Rectal smooth muscle tissue (tissue), 1 donor: Measurements from ENCODE around the gene LPCAT4.
A peak's percentile ranks its signal among the peaks of the same experiment; 100 is the strongest.

Source experiments
- H3K27ac ChIP-seq: one replicate; pipeline ENCODE4 v1.7.0; 2013; ENCODE audit warnings: low read depth, low read length, inconsistent platforms
- H3K27me3 ChIP-seq: one replicate; pipeline ENCODE4 v1.7.0; 2013; ENCODE audit warnings: low read length; ENCODE audit not compliant: control insufficient read depth, insufficient read depth
- H3K36me3 ChIP-seq: one replicate; pipeline ENCODE4 v1.7.0; 2013; ENCODE audit warnings: low read length; ENCODE audit not compliant: control insufficient read depth, insufficient read depth
- H3K4me1 ChIP-seq: one replicate; pipeline ENCODE4 v1.7.0; 2013; ENCODE audit warnings: low read length; ENCODE audit not compliant: control insufficient read depth, insufficient read depth
- H3K4me3 ChIP-seq: one replicate; pipeline ENCODE4 v1.7.0; 2013; ENCODE audit warnings: low read length
- H3K9ac ChIP-seq: one replicate; pipeline ENCODE4 v1.7.0; 2013; ENCODE audit warnings: low read length

Gene LPCAT4

DNA sequence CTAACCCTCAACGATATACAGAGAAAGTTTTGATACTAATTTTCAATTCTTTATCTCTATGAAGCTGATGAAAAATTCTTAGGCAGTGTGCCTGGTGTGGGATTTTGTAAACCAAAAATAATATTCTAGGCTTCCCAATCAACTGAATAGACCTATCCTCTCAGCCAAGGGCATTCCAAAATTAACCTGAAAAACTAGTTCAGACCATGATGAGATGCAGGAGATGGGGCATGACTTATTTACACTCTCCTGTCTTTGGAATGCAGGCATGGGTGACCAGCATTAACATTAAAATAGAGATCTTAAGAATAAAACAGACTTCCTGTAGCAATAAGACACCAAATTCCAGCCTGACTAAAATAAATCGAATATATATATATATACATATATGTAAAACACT lies 7.8 kb upstream of the LPCAT4 start:
- H3K36me3 ChIP-seq: no peaks in the 10 kb centered on the region
- H3K27ac ChIP-seq: no peak overlapping the region
- H3K4me1 ChIP-seq: no peaks in the 10 kb centered on the region
- H3K4me3 ChIP-seq: no peak overlapping the region
- no peaks in the 10 kb centered on the region for H3K27me3 ChIP-seq
- no peak overlapping the region for H3K9ac ChIP-seq

DNA sequence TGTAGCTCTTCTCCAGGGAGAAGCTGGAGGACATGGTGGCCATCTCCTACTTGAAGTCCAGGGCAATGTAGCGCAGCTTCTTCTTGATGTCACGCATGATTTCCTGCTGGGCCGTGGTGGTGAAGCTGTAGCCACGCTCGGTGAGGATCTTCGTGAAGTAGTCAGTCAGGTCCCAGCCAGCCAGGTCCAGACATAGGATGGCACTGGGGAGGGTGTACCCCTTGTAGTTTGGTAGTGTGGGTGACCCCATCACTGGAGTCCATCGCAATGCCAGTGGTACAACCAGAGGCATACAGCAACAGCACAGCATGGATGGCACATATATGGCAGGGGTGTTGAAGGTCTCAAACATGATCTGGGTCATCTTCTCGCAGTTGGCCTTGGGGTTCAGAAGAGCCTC lies 7.0 kb upstream of the LPCAT4 start:
- H3K27me3 ChIP-seq: no peaks in the 10 kb centered on the region
- H3K4me3 ChIP-seq: no peak overlapping the region
- no peak overlapping the region for H3K27ac ChIP-seq
- H3K4me1 ChIP-seq: no peaks in the 10 kb centered on the region
- no peaks in the 10 kb centered on the region for H3K36me3 ChIP-seq
- no peak overlapping the region for H3K9ac ChIP-seq

DNA sequence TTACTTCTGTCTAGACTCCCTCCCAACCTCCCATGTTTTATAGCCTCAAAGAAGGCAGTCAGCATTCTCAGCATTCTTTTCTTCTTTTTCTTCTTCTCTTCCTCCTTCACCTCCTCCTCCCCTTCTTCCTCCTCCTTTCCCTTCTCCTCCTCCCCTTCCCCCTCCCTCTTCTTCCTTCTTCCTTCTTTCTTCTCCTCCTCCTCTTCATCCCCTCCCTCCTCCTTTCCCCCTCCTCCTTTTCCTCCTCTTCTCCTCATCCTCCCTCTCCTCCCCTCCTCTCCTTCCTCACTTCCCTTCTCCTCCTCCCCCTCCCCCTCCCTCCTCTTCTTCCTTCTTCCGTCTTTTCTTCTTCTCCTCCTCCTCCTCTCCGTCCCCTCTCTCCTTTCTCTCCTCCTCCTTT lies 3.6 kb upstream of the LPCAT4 start:
- Histone ChIP-seq H3K9ac (no peak overlapping the region), H3K27me3 (no peaks in the 10 kb centered on the region), H3K4me3 (no peak overlapping the region), H3K36me3 (no peaks in the 10 kb centered on the region), H3K4me1 (peaks cover 6% of the 10 kb centered on the region), H3K27ac (no peak overlapping the region)

DNA sequence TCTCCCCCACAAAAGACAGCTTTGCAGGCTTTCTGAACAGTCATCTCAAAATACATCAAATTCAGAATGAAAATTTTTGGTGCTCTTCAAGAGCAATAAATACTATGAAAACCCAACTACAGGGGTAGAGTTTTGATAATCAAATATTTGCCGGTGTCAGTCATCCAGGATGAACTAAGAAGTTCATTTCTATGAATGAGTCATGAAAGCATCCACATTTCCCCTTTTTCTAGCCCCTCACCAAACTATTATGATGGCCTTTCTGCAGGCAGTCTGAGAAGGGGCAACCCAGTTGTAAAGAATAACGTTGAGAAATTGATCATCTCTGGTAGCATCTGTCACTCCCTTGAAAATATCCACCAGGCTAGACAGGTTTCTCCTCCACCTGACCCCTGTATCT lies 3.1 kb upstream of the LPCAT4 start:
- H3K27ac ChIP-seq: no peak overlapping the region
- H3K9ac ChIP-seq: no peak overlapping the region
- H3K36me3 ChIP-seq: no peaks in the 10 kb centered on the region
- H3K27me3 ChIP-seq: no peaks in the 10 kb centered on the region
- H3K4me3 ChIP-seq: no peak overlapping the region
- peaks cover 6% of the 10 kb centered on the region for H3K4me1 ChIP-seq

GRCh38 chr15:34366271-34367065 lies 528 bp downstream of the LPCAT4 start:
- peaks cover 6% of the 10 kb centered on the region for H3K4me1 ChIP-seq
- peak overlapping the region; percentile 30 for H3K27ac ChIP-seq
- H3K9ac ChIP-seq: peak overlapping the region; percentile 17
- H3K36me3 ChIP-seq: peaks cover 8% of the 10 kb centered on the region
- H3K4me3 ChIP-seq: peak overlapping the region; percentile 92
- H3K27me3 ChIP-seq: no peaks in the 10 kb centered on the region

DNA sequence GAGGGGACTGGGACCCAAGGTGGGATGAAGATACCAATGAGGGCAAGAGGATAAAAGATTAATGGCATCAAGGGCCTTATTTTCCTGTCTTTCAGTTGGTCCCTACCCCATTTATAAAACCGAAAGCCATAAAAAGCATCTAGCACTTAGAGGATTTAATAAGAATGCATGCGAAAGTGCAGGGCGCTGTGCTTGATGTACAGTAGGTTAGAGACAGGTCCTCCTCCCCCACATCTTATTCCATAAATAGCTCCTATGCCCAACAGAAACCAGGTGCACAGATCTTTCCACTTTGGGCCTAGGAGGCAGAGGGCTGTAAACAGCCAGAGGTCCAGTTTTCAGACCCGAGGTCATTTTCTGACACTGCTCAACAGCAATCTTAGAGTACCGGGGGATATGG lies 1.2 kb downstream of the LPCAT4 start:
- peaks cover 6% of the 10 kb centered on the region for H3K4me1 ChIP-seq
- peak overlapping the region; percentile 92 for H3K4me3 ChIP-seq
- no peaks in the 10 kb centered on the region for H3K27me3 ChIP-seq
- no peak overlapping the region for H3K9ac ChIP-seq
- peak overlapping the region; percentile 30 for H3K27ac ChIP-seq
- peaks cover 13% of the 10 kb centered on the region for H3K36me3 ChIP-seq

DNA sequence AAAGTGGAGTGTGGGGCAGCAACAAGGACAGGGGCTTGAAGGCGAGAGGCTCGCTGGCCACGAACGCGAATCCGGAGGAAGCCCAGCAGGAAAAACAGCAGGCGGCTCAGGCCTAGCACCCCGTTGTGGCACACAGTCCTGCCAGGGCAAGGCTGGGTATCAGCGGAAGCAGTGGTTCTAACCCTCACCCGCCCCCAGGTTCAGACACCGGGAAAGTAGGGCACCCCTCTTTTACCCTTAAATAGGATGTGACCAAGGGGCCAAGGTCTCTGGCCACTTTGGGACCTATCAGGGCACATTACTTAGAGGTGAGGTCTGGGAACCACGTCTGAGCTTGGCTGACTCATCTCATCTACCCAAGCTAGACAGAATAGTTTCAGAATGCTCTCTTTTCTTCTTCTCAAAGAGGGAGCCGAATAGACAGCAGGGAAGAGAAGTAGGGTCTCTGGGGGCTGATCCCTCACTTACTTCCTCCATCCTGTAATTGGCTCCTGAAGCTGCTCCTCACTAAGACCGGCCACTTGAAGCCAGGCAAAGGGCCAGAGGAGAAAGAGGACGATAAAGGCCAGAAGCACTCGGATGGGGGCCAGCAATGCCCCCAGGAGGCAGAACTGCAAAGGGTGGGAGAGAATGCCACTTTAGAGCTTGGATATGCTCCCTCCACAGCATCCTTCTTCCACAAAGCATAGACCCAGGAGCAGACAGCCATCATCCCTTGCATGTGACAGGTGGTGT lies 1.7 kb downstream of the LPCAT4 start:
- Histone ChIP-seq H3K9ac (no peak overlapping the region), H3K4me1 (peaks cover 6% of the 10 kb centered on the region), H3K27ac (no peak overlapping the region), H3K4me3 (peak overlapping the region; percentile 92), H3K27me3 (no peaks in the 10 kb centered on the region), H3K36me3 (peaks cover 19% of the 10 kb centered on the region)

GRCh38 chr15:34364041-34364440 lies 3.0 kb downstream of the LPCAT4 start:
- Histone ChIP-seq H3K27me3 (no peaks in the 10 kb centered on the region), H3K27ac (no peak overlapping the region), H3K4me1 (peaks cover 6% of the 10 kb centered on the region), H3K4me3 (no peak overlapping the region), H3K9ac (no peak overlapping the region), H3K36me3 (peaks cover 24% of the 10 kb centered on the region)

GRCh38 chr15:34362047-34362773 lies 4.8 kb downstream of the LPCAT4 start:
- Histone ChIP-seq H3K4me3 (peak overlapping the region; percentile 16), H3K4me1 (peaks cover 6% of the 10 kb centered on the region), H3K36me3 (peaks cover 28% of the 10 kb centered on the region), H3K9ac (no peak overlapping the region), H3K27me3 (no peaks in the 10 kb centered on the region), H3K27ac (no peak overlapping the region)

DNA sequence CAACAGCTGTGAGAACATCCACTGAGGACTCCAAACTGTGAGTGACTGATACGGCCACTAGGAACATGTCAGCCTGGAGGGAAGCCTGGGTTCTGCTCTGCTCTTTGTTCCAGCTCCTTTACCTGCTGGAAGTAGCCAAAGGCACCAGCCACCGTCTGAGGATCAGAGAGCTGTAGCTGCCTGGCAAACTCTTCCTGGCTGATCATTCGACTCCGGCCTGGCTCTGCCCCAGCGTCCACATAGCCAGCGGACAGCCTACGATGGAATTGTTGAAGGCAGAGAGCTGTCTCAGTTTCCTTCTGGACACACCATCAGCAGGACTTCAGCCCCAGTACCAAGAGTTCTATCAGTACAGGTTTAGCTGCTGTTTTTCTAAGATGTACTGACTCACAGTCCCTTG lies 5.7 kb downstream of the LPCAT4 start:
- Histone ChIP-seq H3K27ac (no peak overlapping the region), H3K36me3 (peaks cover 34% of the 10 kb centered on the region), H3K4me3 (no peak overlapping the region), H3K27me3 (no peaks in the 10 kb centered on the region), H3K4me1 (peaks cover 6% of the 10 kb centered on the region), H3K9ac (no peak overlapping the region)

DNA sequence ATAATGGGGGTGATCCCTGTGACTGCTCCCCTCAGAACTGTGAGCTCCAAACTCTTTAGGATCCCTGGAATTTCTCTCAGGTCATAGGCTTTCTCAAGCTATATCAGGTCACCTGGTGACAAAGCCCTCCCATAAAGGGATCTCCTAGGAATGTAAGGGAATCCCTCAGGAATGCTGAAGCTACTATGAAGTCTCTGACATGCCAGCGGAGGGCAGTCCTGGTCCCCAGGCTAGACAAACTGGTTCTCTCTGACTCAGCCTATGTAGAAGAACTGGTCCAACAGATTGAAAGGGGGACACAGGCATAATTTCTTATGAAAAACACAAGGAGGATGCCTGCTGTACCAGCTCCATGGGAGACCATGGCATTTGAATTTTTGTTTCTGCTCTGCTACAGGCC lies 6.7 kb downstream of the LPCAT4 start:
- no peak overlapping the region for H3K4me3 ChIP-seq

GRCh38 chr15:34359416-34359815 lies 7.6 kb downstream of the LPCAT4 start:
- no peak overlapping the region for H3K27ac ChIP-seq
- H3K36me3 ChIP-seq: peaks cover 40% of the 10 kb centered on the region
- H3K4me1 ChIP-seq: no peaks in the 10 kb centered on the region
- H3K27me3 ChIP-seq: no peaks in the 10 kb centered on the region
- H3K9ac ChIP-seq: no peak overlapping the region
- H3K4me3 ChIP-seq: no peak overlapping the region

More for the DNA sequence above, 6.7 kb downstream of the LPCAT4 start:
- Histone ChIP-seq H3K27me3 (no peaks in the 10 kb centered on the region), H3K4me1 (no peaks in the 10 kb centered on the region), H3K9ac (no peak overlapping the region), H3K27ac (no peak overlapping the region), H3K36me3 (peaks cover 40% of the 10 kb centered on the region)
